GM21360 (cell line): ENCODE measurements around the gene CADM1.

Experiments used
- ATAC-seq: cut with Tn5 transposase; IDR thresholded peaks from one replicate; pipeline ENCODE4 v1.9.1; 2021; ENCODE audit warnings: mild to moderate bottlenecking, moderate library complexity; ENCODE audit not compliant: unreplicated experiment

CADM1 gene

GRCh38 chr11:115324581-115325432, 179.4 kb downstream of the CADM1 start:
- no peak for ATAC-seq

- no peak for ATAC-seq
Observed at GRCh38 chr11:115322553-115323203, 181.5 kb downstream of the CADM1 start.

DNA sequence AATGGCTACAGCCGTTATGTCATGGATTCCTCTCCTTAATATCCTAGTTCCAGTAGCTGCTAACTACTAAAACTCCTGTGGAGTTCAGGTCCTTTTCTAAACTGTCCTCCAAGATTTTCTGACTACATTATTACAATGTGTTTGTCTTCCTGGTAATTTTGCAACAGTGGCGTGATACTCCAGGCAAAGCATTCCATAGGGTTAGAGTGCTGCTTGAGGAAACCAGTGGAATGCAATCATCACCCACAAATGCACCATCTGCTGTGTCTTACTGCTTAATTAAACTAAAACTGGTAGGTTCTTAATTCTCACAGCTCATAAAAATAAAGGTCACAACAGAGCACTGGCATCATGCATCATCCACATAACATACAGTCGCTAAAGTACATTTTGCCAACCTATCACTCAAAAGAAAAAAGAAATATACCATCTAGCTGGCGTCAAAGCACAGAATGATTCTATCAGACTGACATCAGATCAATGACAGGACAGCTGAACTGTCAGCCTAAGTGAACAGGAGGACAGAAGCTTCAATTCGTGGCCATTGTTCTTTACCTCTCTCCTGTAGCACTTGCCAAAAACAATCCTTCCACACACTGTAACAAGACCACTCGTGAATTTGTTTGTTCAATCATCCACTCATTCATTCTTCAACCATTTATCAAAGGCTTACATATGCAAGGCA, 182.5 kb downstream of the CADM1 start:
- no peak for ATAC-seq

DNA sequence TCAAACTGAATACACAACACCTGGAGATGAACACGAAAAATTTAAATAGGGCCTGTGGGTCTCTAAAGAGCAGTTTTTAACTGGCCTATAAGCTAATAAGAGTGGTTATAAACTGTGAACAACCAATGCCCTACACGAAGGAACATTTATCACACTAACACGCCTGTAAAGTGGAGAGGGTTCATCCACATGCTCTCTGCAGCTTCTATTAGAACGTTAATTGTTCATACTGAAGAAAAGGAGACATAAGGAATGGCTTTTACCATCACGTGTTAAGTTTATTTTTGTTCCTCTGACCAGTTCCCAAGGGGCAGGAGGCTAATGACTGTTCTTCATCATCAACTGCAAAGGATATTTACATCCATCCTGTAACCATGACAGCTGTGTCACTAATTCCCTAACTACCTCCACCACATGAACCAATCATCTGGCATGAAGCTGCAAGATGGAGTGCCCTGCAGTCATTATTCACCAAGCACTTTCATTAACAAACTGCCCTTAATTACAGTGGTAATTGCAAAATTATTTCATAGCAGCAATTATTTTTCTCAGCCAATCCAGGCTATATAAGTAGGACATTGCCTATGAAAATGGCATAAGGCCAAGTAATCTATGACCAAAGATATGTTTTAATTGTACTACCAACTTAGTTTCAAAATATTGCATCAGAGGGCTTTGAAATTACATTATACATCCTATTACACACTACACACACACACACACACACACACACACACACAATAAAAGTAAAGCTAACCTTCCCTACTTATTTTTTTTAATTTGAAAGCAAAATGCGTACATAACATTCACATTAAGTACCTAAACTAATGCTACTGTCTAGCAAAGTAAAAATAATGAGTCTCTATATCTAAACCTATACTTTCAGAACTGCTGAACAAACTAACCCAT, 186.7 kb downstream of the CADM1 start:
- no peak for ATAC-seq

DNA sequence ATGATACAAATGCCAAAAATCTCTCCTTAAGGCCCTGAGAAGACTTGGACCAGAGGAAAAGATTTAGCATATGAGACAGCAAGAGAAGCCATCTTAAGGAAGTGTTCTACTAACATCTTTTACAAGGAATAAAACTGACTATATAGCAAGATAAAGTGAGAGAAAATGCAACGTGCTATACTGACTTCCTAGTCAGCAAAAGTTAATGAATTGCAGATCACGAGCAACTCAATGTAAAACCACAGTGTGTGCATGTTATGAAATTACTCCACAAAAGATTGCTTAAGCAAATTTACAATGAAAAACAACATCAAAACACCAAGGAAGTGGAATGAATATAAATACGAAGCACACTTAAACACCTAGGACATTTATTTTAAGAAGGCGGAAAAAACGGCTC, 187.5 kb downstream of the CADM1 start:
- ATAC-seq: no peak

GRCh38 chr11:115314330-115314920, 189.8 kb downstream of the CADM1 start:
- no peak for ATAC-seq

DNA sequence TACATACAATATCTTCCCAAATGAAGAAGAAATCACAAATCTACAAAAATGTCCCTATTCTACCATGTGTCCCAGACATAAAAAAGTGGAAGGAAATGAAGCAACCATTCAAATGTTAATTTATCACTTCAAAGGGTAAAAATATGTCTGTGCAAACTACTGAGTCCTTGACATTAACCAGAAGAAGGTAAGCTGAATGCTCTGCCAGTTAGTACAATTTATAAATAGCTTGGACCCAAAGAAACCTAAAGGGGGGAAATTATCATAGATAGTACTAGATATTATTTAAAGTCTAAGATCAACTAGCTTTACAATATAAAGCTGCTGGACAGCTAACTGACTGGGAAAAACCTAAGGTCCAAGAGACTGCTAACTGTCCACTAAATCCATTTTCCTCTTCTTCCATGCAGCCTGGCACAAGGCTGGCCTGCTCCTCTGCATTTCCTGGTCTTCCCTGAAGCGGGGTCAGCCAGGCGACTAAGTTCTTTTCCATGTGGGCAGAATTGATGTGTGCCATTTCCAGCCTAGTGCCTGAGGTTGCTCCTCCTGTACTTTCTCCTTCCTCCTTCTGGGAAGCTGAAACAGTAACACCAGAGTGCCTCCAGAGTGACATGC, 190.9 kb downstream of the CADM1 start:
- no peak for ATAC-seq

GRCh38 chr11:115311949-115312348, 192.3 kb downstream of the CADM1 start:
- ATAC-seq: no peak

- ATAC-seq: no peak
Observed at GRCh38 chr11:115306689-115307088, 197.5 kb downstream of the CADM1 start.

- ATAC-seq: no peak
Observed at GRCh38 chr11:115304774-115305472, 199.3 kb downstream of the CADM1 start.

DNA sequence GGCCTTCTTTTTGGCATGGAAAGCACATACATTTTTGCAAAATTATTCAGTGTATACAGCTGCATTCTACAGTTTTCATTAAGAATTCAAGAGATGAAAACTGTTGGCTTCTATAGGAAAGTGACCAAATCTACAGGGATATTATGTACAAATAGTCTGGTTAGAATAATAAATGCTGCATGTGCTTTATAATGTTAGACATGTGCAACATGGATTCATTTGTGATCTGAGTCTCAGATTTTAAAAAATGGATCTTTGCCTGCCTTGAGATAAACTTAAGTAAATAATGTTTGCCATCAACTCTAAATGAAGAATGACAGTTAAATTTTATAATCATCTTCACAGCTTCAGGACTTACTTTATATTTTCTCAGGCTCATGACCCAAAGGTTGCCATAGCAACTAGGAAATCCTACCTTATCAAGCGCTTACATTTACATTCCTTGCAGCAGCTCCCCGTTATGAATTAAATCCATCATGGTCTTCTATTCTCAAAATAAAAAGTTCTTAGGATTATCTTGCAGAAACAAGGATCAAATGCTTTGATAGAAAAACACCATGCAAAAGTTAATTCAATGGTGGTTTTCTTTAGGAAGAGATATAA, 200.2 kb downstream of the CADM1 start:
- no peak for ATAC-seq

GRCh38 chr11:115302946-115303703, 201.1 kb downstream of the CADM1 start:
- ATAC-seq: no peak

DNA sequence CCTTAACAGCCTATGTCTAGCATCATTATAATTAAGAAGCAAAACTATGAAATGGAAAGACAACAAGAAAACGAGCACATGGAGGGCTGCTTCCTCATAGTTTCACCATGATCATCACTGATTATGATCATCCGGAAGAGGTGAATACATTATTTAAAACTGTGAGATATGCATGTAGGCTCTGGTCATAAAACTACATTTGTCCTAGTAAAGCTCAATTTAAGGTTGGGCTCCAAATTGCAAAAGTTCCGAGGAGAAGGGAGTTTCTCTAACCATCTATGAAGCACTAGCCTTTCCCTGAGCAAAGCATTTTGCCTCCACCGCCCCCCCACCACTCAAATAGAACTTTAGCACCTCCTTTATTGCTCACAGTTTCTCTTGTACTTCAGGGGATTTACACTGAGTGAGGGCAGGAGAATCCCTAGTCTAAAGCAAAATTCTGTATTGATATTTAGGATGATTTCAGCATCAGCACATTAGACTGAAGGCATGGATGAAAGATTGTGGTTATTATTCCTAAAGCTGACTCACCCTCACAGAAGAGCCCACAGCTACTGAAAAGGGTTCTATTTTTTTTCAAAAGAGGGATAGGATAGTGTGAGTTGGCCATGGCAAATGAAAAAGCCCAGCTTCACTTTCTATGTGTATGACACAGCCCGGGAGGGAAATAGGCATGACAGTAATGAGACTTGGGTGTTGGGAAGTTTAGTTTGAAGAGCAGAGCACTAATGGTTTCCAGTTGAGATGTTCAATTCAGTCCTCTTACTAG, 203.4 kb downstream of the CADM1 start:
- no peak for ATAC-seq

GRCh38 chr11:115298300-115299012, 205.8 kb downstream of the CADM1 start:
- ATAC-seq: no peak

DNA sequence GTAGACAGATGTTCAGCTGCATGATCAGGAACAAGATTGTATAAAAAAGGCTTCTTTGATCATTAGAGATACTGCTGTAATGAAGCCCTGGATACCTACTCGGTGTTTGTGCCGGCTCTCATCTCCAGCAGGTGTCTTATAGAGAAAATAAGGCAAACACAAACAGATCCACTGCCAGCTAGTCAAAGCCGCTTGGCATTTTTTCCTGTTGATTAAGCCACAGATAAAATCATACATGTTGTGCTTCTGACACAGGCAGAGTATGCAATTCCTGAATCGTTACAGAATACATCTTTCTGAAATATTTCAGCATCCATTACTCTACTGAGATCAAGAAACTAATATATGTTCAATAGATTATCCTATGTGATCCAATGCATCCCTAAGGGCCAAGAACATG, 206.9 kb downstream of the CADM1 start:
- ATAC-seq: no peak

DNA sequence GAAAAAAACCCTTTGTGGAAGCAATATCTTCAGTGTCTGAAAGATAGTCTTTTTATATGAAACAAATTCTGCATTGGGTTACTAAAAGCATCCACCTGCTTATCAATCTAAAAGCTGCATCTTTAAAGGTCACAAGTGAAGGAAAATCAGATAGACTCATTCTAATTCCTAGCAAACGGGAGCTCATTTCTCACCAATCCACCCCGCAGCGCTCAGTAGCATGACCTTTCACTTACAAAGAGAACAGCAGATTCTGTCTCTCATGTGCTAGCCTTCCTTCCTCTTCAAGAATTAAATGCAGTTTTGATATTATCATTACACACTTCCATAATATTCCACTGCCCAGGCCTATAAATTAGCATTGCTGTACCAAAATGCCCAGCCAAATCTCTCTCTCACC, 212.9 kb downstream of the CADM1 start:
- no peak for ATAC-seq

DNA sequence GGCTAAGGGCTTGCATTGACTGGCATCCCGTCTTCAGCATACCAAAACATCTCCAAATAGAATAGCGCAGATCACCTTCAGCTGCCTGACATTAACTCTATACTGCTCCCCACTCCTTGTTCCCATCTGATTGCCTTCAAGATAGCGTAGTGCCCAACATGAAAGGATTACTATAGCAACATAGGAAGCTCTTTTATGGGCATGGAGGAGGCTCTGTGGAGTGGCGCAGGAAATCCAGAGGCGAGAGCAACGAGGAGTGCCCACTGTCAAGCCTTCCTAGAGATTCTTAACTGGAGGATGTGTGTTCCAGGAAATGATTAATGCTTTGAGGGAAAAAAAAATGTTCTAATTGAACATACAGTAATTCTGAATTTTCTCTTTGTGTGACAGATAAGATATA, 213.3 kb downstream of the CADM1 start:
- ATAC-seq: no peak
